ENCODE data around the gene RBBP8NL.

DNA sequence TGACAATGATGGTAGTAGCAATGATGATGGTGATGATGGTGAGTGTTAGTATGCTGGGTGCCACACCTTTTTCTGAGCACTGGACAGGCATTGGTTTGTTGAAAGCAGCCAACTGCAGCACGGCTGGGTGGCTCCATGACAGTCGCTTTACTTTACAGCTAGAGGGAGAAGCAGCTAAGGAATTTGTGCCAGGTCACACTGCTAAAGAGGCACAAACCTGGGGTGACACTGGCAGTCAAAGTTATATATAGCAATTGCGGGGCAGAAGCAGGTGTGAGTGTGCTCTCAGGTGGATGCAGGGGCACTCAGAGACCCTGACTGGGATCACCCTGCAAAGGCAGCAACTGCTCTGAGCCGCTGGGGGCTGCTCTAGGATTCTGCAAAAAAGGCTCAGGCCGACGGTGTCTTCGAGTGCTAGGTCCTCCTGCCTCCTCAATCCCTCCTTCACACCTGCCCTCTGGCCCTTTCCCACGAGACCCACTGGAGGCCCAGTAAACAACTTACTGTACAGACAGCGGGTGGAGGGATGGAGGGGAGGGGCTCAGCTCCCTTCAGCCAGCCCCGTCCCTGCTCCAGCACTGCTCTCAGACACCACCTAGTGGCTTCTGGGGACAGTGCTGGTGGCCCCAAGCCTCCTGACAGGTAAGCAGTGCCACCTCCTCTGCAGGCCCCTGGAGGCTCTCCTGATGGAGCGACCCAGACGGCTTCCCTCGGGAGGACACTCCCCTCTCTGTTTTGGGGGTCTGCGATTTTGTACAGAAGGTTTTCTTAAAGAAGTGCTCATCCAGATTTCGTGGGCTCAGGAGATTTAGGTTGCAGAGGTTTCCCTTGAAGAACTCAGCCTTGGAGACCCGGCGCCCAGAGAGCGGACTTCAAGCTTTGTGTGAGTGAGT is 44.8 kb downstream of the RBBP8NL start:
- TF ChIP-seq, protein P1, sequence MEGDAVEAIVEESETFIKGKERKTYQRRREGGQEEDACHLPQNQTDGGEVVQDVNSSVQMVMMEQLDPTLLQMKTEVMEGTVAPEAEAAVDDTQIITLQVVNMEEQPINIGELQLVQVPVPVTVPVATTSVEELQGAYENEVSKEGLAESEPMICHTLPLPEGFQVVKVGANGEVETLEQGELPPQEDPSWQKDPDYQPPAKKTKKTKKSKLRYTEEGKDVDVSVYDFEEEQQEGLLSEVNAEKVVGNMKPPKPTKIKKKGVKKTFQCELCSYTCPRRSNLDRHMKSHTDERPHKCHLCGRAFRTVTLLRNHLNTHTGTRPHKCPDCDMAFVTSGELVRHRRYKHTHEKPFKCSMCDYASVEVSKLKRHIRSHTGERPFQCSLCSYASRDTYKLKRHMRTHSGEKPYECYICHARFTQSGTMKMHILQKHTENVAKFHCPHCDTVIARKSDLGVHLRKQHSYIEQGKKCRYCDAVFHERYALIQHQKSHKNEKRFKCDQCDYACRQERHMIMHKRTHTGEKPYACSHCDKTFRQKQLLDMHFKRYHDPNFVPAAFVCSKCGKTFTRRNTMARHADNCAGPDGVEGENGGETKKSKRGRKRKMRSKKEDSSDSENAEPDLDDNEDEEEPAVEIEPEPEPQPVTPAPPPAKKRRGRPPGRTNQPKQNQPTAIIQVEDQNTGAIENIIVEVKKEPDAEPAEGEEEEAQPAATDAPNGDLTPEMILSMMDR (conservative IDR thresholded peaks at IDR 0.05 in 1 of 2, IDR thresholded peaks at IDR 0.05 in 1 of 2; ENCODE audit: low read depth in 1 of 2, low read length in 2 of 2), result peak; percentile 84 to 93
- TF ChIP-seq EZH2 (IDR thresholded peaks at IDR 0.05; ENCODE audit: low read length, missing control alignments), result no peak

Measured in fibroblast of lung (primary cell).